NCI-H146 treated with DMSO at 0.1 percent for 48 hours (cell line): ENCODE results near the gene IL23R.
"Not testable (repeated sequence)": the region's sequence is repeated elsewhere in the genome, so short reads cannot be mapped to it uniquely, and the experiment has no call there.

Source experiments
- DNase-seq: peaks from one replicate; lab custom pipeline; 2025; ENCODE audit not compliant: unreplicated experiment; lab: John Stamatoyannopoulos, UW

Gene IL23R

DNA sequence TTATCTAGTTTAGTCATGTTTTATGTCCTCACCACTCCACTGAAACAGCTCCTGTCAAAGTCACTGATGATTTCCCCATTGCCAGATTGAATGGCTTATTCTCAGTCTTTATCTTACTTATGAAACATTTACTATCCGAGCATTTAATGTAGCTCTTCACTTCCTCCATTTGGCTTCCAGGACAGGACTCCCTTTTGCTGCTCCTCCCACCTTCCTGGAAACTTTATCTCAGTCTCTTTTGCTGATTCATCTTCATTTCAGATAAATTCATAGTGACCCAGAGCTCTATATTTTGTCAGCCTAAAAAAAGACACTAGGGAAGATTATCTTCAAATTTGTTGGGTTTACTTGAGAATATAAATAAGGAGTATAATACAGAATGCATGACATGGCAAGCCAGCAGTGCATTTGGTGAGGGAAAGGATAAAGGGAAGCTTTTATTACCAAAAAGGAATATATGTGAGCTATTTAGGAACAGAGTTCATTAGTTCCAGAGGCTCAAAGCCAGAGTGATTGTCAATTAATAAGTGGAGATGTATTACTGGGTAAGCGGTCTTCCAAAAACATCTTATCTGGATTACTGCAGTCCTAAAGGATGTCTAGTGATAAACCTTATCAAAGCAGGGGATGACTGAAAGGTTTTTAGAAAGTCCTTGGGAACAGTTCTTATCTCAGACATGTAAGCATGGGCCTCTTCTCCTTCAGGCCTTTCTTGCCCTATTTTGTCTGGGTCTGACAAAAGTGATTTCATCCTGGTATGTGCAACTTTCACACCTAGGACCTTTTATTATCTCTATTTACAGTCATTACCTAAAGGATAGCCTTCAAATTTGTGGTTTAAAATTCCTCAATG is 25.6 kb downstream of the IL23R start:
- no peak for DNase-seq

DNA sequence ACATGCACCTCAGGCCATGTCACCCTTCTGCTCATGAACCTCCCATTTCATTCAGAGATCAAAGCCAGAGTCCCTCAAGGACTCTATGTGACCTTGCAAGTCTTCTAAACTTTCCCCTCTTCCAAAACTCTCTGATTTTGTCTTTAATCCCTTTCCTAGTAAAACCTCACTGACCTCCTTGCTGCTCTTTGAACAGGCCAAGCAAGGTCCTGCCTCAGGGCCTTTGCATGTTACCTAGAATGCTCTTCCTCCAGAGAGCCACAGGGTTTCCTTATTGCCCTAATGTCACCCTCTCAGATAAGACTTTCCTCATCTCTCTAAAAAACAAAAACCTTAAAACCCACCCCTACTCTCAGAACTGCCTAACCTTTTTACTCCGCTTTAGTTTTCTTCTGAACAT is 26.6 kb downstream of the IL23R start:
- DNase-seq: no peak

DNA sequence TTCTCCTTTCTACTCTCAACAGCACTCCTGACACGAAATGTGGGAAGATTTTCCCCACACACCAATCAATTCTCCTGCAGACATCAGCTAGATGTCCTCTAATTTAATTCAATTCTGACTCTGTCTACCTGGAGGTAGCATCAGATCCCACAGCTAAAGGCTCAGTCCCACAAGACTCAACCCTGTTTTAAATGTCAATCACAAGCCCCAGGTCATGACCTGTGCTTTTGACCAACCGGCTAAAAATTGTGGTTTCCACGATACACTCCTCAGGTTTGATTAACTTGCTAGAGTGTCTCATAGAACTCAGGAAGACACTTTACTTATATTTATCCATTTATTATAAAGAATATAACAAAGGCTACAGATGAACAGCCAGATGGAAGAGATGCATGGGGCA is 27.4 kb downstream of the IL23R start:
- no peak for DNase-seq

DNA sequence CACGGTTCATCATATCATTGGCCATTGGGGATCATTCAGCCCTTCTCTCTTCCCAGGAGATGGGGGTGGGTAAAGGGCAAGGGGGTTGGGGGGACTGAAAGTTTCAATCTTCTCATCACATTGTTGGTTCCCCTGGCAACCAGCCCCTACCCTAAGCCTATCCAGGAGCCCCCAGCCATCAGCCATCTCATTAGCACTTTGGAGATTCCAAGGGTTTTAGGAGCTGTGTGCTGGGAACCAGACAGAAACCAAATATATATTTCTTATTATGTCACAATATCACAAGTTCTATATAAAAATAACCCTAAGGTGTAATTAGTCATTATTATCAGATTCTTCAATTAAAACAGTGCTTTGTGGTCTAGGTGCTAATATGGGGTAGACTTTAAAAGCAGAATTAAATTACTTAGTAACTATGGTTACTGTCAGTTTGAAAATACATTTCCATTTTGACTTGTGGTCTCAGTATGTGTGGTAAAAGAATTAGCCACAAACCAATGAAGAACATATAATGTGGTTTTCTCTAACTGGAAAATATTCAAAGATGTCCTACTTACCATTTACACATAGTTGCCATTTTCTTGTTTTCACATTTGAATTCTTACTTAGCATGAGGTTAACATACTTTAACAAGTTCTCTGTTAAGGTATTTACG is 28.1 kb downstream of the IL23R start:
- no peak for DNase-seq

DNA sequence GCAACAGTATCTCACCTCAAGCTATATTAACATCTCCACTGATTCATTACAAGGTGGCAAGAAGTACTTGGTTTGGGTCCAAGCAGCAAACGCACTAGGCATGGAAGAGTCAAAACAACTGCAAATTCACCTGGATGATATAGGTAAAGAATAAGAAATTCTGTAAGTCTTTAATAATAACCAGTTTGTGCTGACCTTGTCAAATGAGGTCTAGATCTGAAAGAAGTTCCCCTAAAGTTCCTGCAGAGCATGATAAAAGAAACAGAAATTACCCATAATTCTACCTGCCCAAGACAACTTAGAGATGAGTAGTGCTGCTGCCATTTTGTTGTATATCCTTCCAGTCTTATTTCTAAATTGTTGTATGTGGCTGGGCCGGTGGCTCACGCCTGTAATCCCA is 34.5 kb downstream of the IL23R start:
- no peak for DNase-seq

DNA sequence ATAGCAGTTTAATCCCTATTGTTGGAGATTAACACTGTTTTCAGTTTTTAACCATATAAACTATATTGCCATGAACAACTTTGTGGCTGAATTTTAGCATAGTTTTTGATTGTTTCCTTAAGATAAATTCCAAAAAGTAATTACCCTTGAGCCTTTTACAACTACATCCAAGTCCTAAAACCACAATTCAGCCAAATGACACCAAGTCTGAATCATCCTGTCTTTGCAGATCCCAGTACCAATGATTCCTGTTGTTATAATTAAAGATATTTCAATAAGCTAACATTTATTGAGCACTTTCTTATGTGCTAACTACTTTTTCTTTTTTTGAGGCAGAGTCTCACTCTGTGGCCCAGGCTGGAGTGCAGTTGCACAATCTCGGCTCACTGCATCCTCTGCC is 35.6 kb downstream of the IL23R start:
- DNase-seq: no peak

DNA sequence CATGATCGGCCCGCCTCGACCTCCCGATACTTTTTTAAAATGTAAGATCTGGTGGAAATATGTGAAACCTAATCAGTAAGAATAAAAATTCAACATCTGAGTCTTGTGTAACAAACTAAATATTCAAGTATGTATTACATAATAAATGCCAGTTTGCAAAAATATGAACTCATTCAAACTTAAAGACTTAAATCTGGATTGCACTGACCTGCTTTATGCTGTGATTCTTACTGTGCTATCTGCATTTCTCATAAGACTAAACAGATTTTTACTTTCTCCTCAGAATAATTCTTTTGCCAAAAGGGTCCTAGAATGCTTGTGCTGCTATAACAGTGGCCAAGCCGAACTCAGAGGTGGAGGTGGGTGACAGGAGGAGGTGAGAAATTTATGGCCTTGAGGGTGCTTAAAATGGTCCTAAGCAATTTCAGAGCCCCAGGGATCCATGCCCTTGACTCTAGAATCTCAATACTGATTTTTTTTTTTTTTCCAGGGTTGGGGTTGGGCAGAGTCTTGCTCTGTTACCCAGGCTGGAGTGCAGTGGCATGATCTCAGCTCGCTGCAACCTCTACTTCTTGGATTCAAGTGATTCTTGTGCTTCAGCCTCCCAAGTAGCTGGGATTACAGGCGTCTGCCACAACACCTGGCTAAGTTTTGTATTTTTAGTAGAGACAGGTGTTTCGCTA is 38.2 kb downstream of the IL23R start:
- DNase-seq: no peak

DNA sequence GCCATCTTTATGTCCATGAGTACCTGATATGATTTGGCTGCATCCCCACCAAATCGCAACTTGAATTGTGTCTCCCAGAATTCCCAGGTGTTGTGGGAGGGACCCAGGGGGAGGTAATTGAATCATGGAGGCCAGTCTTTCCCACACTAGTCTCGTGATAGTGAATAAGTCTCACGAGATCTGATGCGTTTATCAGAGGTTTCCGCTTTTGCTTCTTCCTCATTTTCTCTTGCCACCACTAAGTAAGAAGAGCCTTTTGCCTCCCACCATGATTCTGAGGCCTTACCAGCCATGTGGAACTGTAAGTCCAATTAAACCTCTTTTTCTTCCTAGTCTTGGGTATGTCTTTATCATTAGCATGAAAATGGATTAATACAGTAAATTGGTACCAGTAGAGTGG is 41.1 kb downstream of the IL23R start:
- not testable (repeated sequence) for DNase-seq

DNA sequence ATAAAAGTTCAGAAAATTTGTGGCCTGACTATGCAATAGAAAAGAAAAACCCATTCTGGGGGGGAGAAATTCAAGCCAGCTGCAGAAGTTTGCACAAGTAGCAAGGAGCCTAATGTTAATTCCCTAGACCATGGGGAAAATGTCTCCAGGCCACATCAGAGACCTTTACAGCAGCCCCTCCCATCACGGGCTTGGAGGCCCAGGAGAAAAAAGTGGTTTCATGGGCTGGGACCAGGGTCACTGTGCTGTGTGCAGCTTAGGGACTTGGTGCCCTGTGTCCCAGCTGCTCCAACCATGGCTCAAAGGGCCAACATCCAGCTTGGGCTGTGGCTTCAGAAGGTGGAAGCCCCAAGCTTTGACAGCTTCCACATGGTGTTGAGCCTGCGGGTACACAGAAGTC is 42.0 kb downstream of the IL23R start:
- no peak for DNase-seq

DNA sequence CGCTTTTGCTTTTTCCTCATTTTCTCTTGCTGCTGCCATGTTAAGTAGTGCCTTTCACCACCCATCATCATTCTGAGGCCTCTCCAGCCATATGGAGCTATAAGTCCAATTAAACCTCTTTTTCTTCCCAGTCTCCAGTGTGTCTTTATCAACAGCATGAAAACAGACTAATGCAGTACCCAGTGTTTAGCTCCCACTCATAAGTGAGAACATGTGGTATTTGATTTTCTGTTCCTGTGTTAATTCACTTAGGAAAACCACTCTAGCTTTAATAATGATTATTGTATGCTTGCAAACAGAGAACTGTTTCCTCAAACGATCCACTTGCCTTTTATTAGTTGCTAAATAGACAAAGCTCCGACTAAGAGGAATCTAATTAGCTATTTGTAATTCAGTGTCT is 43.3 kb downstream of the IL23R start:
- DNase-seq: no peak

DNA sequence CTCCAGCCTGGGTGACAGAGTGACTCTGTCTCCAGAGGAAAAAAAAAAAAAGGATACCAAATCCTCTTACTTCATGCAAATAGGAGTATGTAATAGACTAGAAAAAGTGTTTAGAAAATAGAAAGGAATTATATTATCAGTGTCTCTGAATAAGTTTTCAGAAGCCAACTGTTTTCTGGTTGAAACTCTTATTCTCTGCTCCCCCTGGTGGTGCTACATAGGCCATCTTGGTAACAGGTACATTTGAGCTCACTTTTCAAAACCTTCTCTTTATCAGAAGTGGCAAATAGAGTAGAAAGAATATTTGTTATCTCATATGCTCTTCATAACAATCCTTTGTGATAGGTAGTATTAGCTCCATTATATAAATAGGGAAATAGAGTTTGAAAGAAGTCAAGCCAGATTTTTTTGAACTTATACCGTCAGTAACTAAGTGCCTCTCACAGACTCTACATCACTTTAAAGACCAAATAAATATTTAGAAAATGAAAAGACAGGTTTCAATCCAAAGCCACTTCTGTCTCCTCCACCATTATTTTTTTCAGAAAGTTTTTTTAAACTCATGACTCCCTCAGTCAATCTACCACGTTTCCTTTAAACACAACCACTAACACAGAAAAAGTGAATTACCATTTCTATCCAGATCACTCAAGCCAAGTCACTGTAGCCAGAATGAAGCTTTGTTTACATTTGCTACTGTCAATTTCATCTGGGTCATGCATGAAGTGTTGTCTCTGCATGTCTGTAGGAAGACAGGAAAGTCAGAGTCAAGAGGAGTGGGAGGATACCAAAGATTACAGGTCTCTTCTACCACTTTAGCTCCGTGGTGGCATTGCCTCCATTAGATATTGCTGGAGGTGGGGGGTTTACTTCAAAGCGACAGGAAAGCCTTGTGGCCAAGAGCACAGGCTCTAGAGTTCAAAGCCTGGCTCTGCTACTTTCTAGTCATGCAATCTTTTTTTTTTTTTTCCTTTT is 45.6 kb downstream of the IL23R start:
- no peak for DNase-seq

DNA sequence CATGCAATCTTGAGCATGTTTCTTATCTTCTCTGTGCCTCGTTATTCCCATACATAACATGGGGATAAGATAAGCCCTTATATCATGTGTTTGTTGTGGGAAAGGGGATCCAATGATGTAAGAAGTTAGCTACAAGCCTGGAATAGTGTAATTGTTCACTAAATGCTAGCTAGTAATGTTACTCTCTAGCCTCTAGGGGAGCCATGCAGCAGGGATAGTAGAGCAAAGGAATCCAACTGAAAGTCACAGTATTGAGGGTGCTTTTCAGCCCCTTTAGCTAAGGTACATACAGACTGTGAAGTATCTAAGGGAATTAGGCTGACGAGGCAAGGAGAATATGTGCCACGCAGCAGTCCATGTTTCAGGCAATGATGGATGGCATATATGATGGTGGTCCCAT is 46.9 kb downstream of the IL23R start:
- no peak for DNase-seq

DNA sequence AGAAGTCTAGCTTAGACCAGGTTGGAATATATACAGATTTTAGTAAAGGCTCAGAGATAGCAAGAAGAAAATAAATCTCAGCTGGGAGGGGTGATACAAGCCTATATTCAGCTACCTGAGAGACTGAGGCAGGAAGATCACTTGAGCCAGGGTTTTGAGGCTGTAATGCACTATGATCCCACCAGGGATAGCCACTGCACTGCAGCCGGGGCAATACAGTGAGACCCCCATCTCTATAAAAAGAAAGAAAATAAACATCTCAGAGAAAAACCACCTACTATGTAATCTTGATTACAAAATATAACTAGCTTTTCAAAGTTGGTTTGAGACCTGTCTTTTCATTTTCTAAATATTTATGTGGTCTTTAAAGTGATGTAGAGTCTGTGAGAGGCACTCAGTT is 47.7 kb downstream of the IL23R start:
- DNase-seq: no peak

DNA sequence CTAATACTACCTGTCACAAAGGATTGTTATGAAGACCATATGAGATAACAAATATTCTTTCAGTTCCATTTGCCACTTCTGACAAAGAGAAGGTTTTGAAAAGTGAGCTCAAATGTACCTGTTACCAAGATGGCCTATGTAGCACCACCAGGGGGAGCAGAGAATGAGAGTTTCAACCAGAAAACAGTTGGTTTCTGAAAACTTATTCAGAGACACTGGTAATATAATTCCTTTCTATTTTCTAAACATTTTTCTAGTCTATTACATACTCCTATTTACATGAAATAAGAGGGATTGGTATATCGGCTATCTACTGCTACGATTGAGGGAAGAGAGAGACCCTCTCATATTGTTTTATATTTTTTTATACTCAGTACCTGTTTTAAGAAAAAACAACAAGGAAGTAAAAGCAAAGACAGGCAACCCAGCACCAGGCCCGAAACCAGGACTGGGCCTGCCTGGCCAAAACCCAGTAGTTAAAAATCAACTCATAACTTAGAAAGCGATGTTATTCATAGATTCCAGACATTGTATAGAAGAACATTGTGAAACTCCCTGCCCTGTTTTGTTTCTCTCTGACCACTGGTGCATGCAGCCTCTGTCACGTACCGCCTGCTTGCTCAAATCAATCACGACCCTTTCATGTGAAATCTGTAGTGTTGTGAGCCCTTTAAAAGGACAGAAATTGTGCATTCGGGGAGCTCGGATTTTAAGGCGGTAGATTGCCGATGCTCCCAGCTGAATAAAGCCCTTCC is 48.3 kb downstream of the IL23R start:
- DNase-seq: no peak

DNA sequence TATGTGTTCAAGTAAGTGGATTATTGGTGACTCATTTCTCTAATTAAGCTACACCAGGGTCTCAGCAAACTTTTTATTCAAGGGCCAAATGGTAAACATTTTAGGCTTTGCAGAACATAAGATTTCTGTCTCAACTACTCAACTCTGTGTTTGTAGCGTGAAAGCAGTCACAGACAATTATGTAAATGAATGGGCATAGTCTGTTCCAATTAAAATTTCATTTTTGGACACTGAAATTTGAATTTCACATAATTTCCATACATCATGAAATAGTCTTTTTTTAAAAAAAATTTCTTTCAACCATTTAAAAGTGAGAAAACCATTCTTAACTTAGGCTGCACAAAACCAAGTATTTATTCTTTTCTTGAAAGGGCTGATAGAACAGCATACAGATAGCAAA is 50.1 kb downstream of the IL23R start:
- no peak for DNase-seq

DNA sequence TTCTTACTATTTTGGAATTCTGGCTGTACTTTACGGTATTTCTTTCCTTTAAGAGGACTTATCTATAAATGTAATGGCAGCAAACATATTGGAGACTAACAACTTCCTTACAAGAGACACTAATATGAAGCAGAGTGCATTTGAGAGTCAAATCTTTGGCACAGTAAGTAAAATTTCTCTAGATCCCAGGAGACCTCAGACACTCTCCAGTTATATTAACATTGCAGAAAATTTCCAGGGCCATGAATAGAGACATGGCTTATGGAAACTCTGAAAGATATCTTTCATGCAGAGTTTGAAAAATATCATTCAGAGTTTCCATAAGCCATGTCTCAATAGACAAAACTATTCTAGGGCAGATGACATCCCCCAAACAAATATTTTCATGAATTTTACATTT is 51.2 kb downstream of the IL23R start:
- DNase-seq: no peak

DNA sequence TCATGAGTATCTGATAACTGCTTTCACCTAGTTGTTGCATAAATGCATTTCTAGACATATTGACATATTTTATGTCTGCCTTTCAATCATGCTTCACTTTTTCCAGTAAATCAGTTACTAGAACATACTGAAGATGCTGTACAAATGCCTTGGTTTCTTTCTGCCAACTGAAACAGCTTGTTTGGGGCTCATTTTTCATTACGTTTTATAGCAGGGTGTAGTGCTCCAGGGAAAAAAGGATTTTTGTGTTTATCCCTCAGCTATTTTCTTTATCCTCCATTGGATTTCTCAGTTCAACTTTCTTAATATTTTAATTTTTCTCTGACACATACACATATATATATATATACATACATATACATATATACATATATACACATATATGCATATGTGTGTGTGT is 51.7 kb downstream of the IL23R start:
- DNase-seq: no peak

DNA sequence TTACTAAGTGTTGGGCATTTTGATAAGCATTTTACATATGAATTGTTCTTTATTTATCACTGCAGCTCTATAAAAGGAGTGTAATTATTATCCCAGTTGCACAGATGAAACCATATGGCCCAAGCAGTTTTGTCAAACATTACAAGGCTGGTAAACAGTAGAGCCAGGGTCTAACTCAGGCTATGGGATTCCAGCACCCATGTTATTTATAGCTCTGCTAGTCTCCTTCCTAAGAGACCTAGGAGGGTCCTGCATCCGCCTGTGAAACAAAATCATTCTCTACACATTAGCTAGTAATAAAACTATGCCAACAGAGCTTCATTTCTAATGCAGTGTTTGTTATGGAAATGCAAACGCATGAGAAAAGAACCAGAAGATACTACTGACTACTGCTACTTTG is 58.6 kb downstream of the IL23R start:
- DNase-seq: no peak

DNA sequence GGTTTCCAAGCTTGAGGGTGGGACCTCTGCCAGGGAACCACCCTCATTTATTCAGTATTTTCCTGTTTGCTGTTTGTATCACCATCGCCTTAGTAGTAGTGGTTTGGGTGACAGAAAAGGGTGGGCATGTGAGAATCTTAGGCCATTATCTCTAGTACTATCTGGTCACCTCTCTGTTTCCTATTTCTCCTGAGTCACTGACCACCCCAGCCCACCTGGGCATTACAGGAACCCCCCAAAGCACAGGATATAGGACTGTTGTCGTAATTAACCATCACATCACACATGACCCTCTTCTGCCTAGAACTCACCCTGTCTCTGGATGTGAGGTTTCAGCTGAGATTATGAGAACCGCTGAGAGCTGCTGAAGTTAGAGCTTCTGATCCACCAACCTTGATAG is 60.4 kb downstream of the IL23R start:
- no peak for DNase-seq

DNA sequence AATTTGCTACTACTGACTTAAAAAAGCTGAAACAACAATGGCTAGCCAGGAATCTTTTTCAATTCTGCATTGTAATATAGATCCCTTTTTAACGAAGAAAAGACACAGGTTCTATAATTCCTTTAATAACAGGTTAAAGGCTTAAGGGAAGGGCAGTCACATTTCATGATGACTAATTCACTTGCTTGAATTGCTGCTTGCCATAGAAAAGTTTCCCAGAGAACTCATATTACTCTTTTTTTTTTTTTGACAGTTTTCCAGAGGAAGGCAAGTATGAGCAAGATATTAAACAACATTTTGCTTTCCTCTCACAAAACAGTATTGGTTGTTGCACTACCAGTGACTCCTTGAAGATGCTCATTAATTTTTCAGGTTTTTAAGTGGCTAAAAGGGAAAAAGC is 60.9 kb downstream of the IL23R start:
- DNase-seq: no peak
